Stimulated activated CD8-positive, alpha-beta memory T cell treated with anti-CD3 and anti-CD28 coated beads, Interleukin-7, amount 100 ng/mL, for 48 hours (primary cell): ENCODE measurements around the gene LZTS2.

Experiments used
- DNase-seq, 2 donors: peaks; one replicate each; pipeline ENCODE4 v3.0.0-alpha.2; 2020; ENCODE audit warnings: low read depth in 1 of 2; ENCODE audit errors: extremely low read depth in 1 of 2

Gene LZTS2

GRCh38 chr10:100978901-100979195, 20.8 kb upstream of the LZTS2 start:
- no peak for DNase-seq

- DNase-seq, result no peak
Measured at GRCh38 chr10:100979791-100980272, 19.8 kb upstream of the LZTS2 start.

GRCh38 chr10:100980311-100980710, 19.3 kb upstream of the LZTS2 start:
- DNase-seq, result no peak

DNA sequence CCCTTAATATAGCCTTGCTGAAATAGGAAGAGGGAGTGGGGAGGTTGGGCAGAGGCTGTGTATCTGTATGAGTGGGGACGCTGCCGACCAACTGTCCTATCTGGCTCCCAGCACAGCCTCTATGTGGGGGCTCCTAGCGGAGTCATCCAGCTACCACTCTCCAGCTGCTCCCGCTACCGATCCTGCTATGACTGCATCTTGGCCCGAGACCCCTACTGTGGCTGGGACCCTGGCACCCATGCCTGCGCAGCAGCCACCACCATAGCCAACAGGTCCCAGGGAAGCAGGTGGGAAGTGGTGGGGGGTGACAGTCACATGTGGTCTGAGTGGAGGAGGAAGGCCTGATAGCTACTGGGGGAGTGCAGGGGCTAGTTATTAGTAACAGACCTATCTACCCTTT, 18.9 kb upstream of the LZTS2 start:
- no peak for DNase-seq

GRCh38 chr10:100981178-100981772, 18.3 kb upstream of the LZTS2 start:
- DNase-seq, result no peak

DNA sequence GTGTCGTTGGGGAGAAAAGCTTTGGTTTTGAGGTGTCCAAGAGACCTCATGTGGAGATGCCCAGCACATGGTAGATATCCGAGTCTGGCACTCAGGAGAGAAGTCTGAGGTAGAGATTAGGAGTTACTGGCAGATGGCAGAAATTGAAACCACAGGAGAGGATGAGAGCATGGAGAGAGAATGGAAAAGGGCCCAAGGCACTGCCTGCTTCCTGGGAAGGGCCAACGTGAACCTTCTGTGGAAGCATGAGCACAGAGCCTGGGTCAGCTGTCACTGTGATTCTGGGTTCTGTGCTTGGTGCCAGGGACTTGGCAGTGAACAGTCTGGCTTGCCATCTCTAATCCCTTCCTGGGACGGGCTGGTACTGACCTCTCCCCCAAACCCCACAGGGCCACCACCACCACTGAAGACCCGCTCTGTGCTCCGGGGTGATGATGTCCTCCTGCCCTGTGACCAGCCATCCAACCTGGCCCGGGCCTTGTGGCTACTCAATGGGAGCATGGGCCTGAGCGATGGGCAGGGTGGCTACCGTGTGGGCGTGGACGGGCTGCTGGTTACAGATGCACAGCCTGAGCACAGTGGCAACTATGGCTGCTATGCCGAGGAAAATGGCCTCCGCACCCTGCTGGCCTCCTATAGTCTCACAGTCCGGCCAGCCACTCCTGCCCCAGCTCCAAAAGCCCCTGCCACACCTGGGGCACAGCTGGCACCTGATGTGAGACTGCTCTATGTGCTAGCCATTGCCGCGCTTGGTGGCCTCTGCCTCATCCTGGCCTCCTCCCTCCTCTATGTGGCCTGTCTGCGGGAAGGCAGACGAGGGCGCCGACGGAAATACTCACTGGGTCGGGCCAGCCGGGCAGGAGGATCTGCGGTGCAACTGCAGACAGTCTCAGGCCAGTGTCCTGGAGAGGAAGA, 16.4 kb upstream of the LZTS2 start:
- no peak for DNase-seq

DNA sequence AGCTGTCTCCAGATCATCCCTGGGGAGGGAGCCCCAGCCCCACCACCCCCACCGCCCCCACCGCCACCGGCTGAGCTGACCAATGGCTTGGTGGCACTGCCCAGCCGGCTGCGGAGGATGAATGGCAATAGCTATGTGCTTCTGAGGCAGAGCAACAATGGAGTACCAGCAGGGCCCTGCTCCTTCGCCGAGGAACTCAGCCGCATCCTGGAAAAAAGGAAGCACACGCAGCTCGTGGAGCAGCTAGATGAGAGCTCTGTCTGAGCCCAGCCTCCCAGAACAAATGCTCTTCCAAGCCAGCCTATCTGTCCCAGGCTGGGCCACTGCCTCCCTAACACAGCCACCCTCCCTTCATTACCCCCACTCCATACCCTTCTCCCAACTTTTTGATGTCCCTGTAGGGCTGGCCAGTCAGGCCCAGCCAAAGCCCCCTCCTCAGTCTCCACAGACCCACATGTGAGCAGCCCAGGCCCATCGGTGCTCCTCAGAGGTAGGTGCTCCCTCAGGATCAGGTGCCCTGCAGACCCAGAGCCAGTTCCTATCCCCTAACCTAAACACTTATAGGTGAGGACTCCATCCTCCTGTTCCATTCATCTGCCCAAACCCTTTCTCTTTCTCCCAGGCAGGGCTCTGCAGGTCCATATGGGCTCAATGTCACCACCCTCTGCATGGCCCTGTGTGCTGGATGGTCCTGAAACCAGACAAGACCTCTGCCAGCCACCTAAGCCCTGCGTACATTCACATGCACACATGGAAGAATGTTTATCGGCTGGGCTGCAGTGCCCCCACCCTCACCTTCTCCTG, 15.5 kb upstream of the LZTS2 start:
- DNase-seq, result no peak

- DNase-seq, result no peak
Measured at GRCh38 chr10:100984672-100985177, 14.9 kb upstream of the LZTS2 start.

DNA sequence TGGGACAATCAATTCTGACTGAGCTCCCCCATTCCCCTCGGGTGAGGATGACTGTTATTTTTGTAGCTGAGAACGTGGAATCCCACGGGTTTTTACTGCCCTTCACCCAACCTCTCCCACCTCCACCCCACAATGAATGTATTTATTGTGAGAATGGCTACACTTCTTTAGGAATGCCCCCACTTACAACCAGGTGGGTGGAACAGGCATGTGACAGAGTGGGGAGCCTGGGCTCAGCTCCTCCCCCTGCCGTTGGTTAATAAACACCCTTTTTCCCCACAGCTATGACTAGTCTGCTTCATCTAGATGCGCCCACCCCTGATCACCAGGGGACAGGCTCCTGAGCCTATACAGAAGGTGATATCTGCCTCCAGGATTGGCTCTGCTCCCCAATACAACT, 14.3 kb upstream of the LZTS2 start:
- no peak for DNase-seq

DNA sequence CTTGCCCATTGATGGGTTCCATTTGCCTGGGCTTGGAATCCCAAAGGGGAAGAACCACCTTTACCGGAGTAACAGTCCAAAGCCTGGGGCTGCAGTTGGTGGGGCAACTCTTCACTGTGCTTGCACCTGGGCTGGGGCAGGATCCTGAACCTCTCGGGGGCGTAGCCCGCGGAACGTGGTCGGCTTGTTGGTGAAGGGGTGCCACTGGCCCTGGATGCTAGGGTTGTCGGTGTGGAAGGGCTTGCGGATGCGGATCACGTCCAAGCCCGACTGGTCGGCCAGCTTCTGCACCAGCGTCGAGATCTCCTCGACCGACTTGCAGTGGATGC, 13.0 kb upstream of the LZTS2 start:
- DNase-seq, result no peak

GRCh38 chr10:100986952-100987684, 12.5 kb upstream of the LZTS2 start, which contains the start of the genes MRPL43 and TWNK:
Gene MRPL43, minus strand, starts transcription at chr10:100987497. Its CDS starts 54 bp downstream, at chr10:100987443.
Gene TWNK, plus strand, starts transcription at chr10:100987543. Its CDS starts 668 bp downstream, at chr10:100988211.
- DNase-seq, result peak; percentile 60 to 76

DNA sequence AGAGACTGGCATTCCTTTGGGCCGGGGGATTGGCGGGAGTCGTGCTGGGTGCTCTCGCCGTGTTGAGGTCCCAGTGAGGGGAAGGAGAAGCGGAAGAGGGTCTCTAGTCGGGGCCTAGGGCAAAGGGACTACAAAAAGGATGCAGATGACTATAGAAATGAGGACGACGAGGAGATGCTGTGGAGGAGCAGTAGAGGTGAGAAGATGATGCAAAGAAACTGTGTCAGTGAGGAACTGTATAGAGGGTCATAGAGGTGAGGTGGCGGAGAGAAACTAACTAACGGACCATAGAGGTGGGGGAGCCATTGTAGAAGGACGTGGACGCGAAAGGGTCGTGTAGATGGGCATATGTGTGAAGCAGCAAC, 11.9 kb upstream of the LZTS2 start:
- no peak for DNase-seq

GRCh38 chr10:100988166-100988565, 11.4 kb upstream of the LZTS2 start:
- no peak for DNase-seq

DNA sequence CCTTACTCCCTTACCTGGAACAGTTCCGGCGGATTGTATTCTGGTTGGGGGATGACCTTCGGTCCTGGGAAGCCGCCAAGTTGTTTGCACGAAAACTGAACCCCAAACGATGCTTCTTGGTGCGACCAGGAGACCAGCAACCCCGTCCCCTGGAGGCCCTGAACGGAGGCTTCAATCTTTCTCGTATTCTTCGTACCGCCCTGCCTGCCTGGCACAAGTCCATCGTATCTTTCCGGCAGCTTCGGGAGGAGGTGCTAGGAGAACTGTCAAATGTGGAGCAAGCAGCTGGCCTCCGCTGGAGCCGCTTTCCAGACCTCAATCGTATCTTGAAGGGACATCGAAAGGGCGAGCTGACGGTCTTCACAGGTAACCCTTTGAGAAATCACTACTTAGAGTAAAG, 10.5 kb upstream of the LZTS2 start:
- no peak for DNase-seq

- no peak for DNase-seq
Measured at GRCh38 chr10:100993986-100994708, 5.5 kb upstream of the LZTS2 start.

GRCh38 chr10:100995181-100995580, 4.4 kb upstream of the LZTS2 start:
- no peak for DNase-seq

DNA sequence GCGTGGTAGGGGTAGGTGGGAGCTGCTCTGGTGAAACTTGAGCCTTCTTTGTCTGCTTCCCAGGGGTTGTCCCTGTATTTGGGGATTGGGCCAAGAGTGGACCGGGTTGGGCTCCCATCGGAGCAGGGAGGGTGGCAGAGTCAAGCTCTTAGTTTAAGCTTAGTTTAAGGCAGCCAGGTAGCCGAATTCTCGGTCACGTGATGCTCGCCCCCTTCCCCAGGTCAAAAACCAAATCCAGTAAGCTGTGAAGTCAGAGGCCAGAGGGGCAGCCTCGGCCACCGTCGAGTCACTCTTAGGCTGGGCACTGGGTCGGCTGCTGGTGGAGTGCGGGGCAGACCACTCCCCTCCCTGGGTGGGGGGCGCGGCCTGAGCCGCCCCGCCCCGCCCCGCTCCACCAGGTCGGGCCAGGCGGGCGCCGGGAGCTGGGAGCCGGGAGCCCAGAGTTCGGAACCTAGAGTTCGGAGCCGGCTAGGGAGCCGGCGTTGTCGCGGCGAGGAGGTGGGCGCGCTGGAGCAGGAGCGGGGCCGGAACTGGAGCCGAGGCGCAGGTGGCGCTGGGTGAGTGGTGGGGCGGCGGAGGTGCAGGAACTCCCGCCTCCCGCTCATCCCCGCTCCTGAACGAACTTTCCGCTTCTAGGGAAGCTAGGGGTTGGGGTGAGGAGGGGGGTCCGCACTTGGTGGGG, 2.8 kb upstream of the LZTS2 start:
- DNase-seq, result no peak

DNA sequence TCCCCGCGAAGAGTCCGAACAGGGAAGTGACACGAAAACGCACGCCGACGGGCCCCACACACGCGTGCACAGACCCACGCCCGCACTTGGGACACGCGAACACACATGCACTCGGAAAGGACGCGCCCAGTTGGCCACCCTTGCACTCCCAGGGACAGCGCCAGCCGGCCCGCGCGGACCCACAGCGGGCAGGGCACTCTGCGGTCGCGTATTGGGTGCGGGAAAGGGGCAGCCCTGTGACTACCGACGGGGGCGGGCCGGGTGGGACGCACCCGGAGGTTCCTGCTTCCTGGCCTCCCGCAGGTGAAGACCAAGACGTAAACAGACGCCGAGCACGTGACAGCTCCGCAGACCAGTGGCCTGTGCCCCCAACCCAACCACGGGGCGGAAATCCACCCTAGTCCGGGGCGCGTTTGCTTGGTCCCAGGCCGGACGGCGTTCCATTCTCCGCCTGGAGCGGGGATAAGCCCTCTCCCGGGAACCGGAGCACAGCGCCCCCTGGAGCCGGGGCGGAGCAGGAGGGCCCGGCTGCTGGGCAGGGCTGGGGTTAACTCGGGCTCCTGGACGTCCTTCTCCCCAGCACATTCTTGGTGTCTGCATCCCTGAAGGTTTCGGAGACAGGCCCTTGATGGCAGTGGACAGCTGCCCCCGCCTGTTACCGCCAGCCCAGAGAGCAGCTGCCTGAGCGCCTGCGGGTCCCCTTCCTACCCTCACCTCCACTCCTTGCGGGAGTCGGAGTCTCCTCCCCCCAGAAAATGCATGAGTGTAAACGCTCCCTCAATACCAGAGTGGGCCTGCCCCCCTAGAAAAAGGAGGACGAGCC, 2.0 kb upstream of the LZTS2 start:
- peak; percentile 36 to 49 for DNase-seq
